D721Med (cell line): Measurements from ENCODE around the gene MSANTD2.

Experiments
- DNase-seq: peaks from one replicate; pipeline ENCODE4 v3.0.0; 2011; ENCODE audit warnings: low spot score; ENCODE audit not compliant: insufficient read length
- FAIRE-seq: peaks from 2 replicates; lab custom pipeline; 2011; peaks lifted over from hg19 to GRCh38; lab: Jason Lieb, UNC
- TF ChIP-seq, protein P1 (sequence below): IDR thresholded peaks from 2 replicates; pipeline ENCODE4 v1.5.1; 2012; ENCODE audit warnings: mild to moderate bottlenecking, control low read depth; ENCODE audit not compliant: insufficient read depth; ENCODE audit errors: missing control alignments

Gene MSANTD2

DNA sequence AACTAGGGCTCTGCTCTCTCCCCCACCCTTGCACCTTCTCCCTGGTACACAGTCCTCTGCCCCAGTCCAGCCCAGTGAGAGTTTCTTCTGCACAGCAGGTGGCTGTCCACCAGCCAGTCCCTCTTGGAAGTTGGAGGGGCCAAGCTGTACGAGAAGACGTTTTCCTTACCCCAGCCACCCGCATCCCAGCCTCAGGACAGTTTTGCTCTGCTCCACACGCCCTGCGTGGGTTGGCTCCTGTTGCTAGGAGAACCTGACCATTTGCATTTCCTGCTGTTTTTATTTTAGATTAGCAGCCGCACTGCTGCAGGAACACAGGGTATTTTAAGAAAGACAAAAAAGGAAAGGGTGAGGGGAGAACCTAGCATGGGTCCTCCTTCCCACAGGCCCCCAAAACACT lies 78.0 kb downstream of the MSANTD2 start:
- no peak for DNase-seq
- TF ChIP-seq, protein P1, sequence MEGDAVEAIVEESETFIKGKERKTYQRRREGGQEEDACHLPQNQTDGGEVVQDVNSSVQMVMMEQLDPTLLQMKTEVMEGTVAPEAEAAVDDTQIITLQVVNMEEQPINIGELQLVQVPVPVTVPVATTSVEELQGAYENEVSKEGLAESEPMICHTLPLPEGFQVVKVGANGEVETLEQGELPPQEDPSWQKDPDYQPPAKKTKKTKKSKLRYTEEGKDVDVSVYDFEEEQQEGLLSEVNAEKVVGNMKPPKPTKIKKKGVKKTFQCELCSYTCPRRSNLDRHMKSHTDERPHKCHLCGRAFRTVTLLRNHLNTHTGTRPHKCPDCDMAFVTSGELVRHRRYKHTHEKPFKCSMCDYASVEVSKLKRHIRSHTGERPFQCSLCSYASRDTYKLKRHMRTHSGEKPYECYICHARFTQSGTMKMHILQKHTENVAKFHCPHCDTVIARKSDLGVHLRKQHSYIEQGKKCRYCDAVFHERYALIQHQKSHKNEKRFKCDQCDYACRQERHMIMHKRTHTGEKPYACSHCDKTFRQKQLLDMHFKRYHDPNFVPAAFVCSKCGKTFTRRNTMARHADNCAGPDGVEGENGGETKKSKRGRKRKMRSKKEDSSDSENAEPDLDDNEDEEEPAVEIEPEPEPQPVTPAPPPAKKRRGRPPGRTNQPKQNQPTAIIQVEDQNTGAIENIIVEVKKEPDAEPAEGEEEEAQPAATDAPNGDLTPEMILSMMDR = no peak
- no peak for FAIRE-seq

DNA sequence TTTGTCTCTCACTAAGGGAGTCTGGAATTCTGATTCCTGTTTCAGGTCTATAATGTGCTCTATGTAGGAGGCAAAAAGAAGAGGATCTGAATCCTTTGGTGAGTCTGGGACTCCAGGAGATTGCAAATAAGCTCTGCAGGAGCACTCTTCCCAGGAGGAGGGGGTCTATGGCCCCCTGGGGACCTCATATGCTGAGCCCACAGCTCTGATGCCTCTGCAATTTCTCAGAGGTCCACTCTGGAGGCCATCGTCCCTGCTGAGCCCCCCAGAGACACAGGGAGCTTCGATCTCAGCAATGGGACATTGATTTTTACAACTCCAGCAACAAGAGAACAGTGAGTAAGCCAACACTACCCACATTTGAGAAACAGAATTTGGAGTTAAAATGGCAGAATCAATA lies 80.7 kb downstream of the MSANTD2 start:
- TF ChIP-seq, protein P1 = no peak
- DNase-seq (no peak), FAIRE-seq (no peak)

DNA sequence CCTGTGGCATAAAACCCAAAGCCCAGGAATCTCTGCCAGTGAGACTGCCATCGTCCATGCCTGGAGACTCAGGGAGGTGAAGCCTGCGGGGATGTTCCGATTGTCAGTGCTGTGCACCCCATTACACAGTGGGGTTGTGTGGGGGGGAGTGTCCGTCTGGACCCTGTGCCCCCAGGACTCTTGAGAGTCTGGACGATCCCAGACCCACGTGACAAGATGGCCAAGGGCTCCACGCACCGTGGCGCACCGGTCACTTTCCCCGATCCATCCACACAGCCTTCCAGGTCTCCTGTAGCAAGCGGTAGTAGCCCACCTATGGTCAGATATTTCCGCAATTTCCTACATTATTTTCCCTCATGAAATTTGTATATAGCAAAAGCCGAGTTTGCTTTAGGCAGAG lies 81.4 kb downstream of the MSANTD2 start:
- DNase-seq (no peak), FAIRE-seq (no peak)
- TF ChIP-seq, protein P1 = no peak

DNA sequence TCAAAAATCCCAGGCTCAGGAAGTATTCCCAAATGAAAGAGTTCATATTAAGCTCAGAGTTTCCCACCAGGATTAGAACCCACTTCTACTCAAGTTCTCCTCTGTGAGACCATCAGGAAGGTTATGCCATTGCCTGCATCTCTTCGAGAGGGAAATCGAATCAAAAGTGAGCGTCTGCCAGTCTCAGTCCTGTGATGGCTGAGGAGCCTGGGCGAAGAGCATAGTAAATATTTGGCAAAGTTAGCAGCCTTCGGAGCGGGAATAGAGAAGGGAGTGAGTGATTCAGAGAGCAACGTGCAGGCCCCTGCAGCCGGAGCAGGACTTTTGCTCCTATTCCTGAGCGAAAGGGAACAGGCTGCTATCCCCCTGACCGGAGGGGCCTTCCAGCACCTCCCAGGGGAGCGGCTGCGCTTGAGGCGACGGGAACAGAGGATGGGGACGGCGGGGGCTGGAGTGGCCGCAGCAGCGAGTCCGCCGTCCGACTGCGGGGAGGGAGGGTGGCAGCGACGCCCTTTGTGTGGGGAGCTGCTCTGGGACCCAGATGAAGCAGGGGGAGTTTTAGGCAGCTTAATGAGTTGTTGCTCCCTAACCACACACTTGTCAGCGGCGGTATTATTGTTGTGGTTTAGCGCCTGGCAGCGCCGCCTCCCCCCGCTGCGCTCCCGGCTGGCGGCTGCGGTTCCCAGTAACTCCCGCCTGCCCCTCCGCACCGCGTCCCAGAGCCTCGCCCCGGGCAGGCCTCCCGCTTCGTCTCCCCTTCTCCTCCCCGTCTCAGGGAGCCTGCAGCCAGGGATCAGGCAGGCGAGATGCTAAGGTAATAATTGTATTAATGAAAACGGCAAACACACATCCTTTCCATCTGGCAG lies 82.2 kb downstream of the MSANTD2 start:
- TF ChIP-seq, protein P1 = no peak
- DNase-seq (no peak), FAIRE-seq (no peak)

DNA sequence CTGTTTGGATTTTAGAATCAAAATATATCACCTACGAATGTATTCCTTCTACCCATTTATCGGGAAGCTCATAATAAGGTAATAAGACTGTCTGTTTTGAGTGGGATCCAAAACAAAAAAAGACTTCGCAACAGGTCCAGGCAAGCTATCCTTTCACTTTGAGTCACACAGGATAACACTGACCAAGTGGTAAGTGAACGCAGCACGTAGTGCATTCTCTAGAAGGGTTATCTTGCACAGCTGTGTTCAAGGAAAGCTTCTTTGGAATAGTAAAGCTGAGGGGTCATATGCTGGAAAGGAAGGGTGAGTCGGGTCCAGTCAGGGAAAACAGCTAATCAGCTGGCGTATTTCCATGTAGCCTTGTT lies 82.8 kb downstream of the MSANTD2 start:
- DNase-seq = no peak

DNA sequence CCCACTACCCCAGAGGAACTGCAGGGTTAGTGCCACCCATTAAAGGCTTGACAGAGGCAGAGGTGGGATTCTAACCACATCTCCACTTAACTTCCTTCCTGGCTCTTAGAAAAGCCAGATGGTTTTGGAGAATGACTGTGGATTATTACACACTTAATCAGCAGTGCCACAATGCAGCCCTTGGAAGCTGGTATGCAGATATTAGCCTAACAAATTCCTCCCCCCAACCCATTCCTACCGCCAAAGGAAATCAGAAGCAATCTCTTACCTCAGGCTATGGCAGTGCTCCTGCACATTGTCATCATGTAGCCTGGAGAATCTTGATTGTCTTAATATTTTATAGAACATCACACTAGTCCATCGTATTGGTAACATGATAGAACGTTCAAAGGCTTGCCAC lies 83.6 kb downstream of the MSANTD2 start:
- DNase-seq = no peak
- TF ChIP-seq, protein P1 = no peak
- FAIRE-seq = no peak

More for the DNA sequence above, 82.8 kb downstream of the MSANTD2 start:
- FAIRE-seq = no peak
- TF ChIP-seq, protein P1 = no peak
